ENCODE measurements around the gene SAMD9.

Gene SAMD9

DNA sequence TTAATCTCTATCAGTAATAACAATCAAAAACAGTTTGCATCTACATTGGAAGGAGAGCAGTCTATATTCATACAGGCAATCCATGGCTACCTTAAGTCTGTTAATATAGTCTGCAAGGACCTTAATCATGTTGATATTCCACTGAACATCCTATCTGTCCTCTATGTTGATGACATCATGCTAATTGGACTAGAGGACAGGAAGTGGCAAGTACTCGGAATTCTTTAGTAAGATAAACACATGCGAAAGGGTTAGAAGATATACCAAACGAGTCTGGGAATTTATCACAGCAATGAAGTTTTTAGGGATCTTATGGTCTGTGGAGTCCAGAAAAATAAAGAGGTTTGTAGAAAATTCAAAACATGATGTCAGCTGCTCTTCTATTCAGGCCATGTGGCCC, 41.7 kb upstream of the SAMD9 start:
- DNase-seq (ENCODE audit: extremely low spot score) = no peak
- TF ChIP-seq L3MBTL2 (conservative IDR thresholded peaks at IDR 0.05) (no peak), ELF4 (IDR thresholded peaks at IDR 0.05) (no peak), LEF1 (IDR thresholded peaks at IDR 0.05; ENCODE audit: borderline replicate concordance) (no peak), FOXK2 (IDR thresholded peaks at IDR 0.05) (no peak), SP1 (IDR thresholded peaks at IDR 0.05) (no peak), ZNF384 (IDR thresholded peaks at IDR 0.05) (no peak), ARNT (IDR thresholded peaks at IDR 0.05) (no peak), SUZ12 (IDR thresholded peaks at IDR 0.05) (no peak), NFRKB (IDR thresholded peaks at IDR 0.05) (no peak)
- POLR2A ChIA-PET = no interaction called here
- CTCF ChIA-PET = no interaction called here

DNA sequence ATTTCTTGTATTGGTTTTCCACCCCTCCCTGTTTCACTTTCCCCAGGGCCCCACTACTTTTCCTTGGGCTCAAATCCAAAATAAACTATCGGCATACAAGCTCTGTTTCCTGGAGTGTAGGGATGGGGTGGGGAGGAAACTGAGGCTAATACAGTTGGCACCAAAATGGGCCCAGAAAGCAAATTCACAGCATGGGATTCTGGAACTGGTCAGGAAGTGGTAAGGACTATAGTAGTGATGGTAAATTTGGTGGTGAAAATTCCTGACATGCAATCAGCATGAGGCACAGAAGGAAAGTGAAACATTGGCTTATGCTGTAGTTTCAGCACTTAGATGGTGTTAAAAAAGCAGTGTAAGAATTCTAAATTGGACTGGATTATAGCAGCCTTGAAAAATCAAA, 39.1 kb upstream of the SAMD9 start:
- DNase-seq (ENCODE audit: extremely low spot score) = no peak
- TF ChIP-seq ARNT (IDR thresholded peaks at IDR 0.05) = no peak
- no peak for TF ChIP-seq FOXK2 (IDR thresholded peaks at IDR 0.05)
- no peak for TF ChIP-seq FOXA1 (IDR thresholded peaks at IDR 0.05)
- TF ChIP-seq LEF1 (IDR thresholded peaks at IDR 0.05; ENCODE audit: borderline replicate concordance) = no peak
- no peak for TF ChIP-seq ZNF384 (IDR thresholded peaks at IDR 0.05)
- no peak for TF ChIP-seq CTBP1 (IDR thresholded peaks at IDR 0.05; ENCODE audit: borderline replicate concordance)
- POLR2A ChIA-PET = no interaction called here
- CTCF ChIA-PET = no interaction called here

DNA sequence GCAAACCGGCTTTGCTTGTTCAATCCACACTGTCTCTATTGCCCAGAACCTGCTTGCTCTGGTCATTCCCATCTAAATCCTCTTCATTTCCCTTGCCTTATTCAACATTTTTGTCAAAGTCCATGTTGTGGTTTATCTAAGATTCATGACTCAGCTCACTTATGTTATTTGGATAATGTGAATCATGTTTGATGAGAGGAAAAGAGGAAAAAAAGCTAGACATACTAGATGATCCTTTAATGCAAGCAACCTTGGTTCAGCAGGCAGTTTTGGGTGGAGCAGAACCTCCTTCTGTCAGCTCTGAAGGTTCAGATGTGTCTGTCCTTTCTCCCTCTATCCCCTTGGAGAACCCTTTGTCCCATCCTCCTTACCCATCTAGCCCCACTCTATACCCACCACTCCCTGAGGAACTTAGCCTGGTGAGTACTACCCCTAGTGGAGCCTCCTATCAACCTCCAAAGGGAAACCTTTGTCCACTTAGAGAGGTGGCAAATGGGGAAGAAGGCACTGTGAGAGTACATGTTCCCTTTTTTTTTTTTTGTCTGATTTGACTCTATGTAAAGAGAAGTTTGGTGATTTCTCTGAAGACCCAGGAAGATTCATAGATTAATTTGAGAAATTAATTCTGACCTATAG, 32.5 kb upstream of the SAMD9 start:
- TF ChIP-seq CTBP1 (IDR thresholded peaks at IDR 0.05; ENCODE audit: borderline replicate concordance) (no peak), BHLHE40 (IDR thresholded peaks at IDR 0.05; ENCODE audit: borderline replicate concordance) (no peak), TARDBP (IDR thresholded peaks at IDR 0.05) (no peak), FOXM1 (IDR thresholded peaks at IDR 0.05; ENCODE audit: borderline replicate concordance) (no peak), L3MBTL2 (conservative IDR thresholded peaks at IDR 0.05) (no peak), FOXA1 (IDR thresholded peaks at IDR 0.05) (no peak), FOXK2 (IDR thresholded peaks at IDR 0.05) (no peak), ELF4 (IDR thresholded peaks at IDR 0.05) (no peak), LEF1 (IDR thresholded peaks at IDR 0.05; ENCODE audit: borderline replicate concordance) (no peak), HDGF (IDR thresholded peaks at IDR 0.05; ENCODE audit: borderline replicate concordance) (no peak), SP1 (IDR thresholded peaks at IDR 0.05) (no peak), ZNF384 (IDR thresholded peaks at IDR 0.05) (no peak)
- no peak for DNase-seq (ENCODE audit: extremely low spot score)
- POLR2A ChIA-PET = no interaction called here
- CTCF ChIA-PET = no interaction called here

DNA sequence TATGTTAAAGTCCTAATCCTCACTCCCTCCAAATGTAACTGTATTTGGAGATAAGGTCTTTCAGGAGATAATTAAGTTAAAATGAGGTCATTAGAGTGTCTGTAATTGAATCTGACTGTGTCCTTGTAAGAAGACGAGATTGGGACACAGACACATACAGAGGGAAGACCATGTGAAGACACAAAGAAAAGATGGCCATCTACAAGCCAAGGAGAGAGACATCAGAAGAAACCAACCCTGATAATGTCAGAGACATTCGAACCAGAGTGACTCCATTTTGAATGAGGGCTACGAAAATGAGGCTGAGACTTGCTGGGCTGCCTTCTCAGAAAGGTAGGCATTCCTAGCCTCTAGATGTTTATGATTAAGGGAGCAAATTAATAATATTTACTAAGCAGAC, 30.9 kb upstream of the SAMD9 start:
- no peak for DNase-seq (ENCODE audit: extremely low spot score)
- POLR2A ChIA-PET = no interaction called here
- CTCF ChIA-PET = no interaction called here
- TF ChIP-seq ELF4 (IDR thresholded peaks at IDR 0.05) = no peak
- no peak for TF ChIP-seq HDGF (IDR thresholded peaks at IDR 0.05; ENCODE audit: borderline replicate concordance)
- TF ChIP-seq CTBP1 (IDR thresholded peaks at IDR 0.05; ENCODE audit: borderline replicate concordance) = no peak
- no peak for TF ChIP-seq FOXM1 (IDR thresholded peaks at IDR 0.05; ENCODE audit: borderline replicate concordance)
- TF ChIP-seq FOXA1 (IDR thresholded peaks at IDR 0.05) = no peak
- no peak for TF ChIP-seq SP1 (IDR thresholded peaks at IDR 0.05)
- no peak for TF ChIP-seq TARDBP (IDR thresholded peaks at IDR 0.05)
- no peak for TF ChIP-seq BHLHE40 (IDR thresholded peaks at IDR 0.05; ENCODE audit: borderline replicate concordance)
- no peak for TF ChIP-seq FOXK2 (IDR thresholded peaks at IDR 0.05)
- TF ChIP-seq, protein P1, sequence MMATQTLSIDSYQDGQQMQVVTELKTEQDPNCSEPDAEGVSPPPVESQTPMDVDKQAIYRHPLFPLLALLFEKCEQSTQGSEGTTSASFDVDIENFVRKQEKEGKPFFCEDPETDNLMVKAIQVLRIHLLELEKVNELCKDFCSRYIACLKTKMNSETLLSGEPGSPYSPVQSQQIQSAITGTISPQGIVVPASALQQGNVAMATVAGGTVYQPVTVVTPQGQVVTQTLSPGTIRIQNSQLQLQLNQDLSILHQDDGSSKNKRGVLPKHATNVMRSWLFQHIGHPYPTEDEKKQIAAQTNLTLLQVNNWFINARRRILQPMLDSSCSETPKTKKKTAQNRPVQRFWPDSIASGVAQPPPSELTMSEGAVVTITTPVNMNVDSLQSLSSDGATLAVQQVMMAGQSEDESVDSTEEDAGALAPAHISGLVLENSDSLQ (IDR thresholded peaks at IDR 0.05) = no peak
- TF ChIP-seq L3MBTL2 (conservative IDR thresholded peaks at IDR 0.05) = no peak
- TF ChIP-seq SUZ12 (IDR thresholded peaks at IDR 0.05) = no peak

DNA sequence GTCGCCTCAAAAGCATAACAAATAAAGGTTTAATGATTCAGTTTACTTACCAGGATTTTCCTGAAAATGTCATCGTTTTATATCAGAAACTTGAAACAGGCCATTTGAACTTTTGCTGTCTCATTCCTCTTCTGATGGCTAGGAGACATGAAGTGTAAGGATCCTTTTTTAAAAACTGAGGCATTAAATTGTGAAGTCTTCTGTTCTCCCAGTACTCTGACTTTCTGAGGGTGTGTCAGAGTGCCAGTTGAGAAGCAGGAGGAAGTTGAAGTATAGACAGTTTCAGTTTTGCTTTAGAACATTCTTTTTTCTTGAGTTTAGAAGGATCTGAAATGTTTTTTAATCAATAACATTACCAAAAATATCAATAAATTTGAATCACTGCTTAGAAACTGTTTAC, 30.4 kb upstream of the SAMD9 start, which contains the start of gene SAMD9L:
SAMD9L (minus strand) TSS at position 242 of the 400 bp plus-strand sequence. CDS start 12,414 bp downstream, outside the sequence.
- ChIA-PET POLR2A (no interaction called here), CTCF (no interaction called here)
- DNase-seq (ENCODE audit: extremely low spot score) = no peak
- TF ChIP-seq SP1 (IDR thresholded peaks at IDR 0.05) (no peak), BHLHE40 (IDR thresholded peaks at IDR 0.05; ENCODE audit: borderline replicate concordance) (no peak), NFRKB (IDR thresholded peaks at IDR 0.05) (no peak), HDGF (IDR thresholded peaks at IDR 0.05; ENCODE audit: borderline replicate concordance) (no peak), ELF4 (IDR thresholded peaks at IDR 0.05) (no peak)
- TF ChIP-seq, protein P1 (IDR thresholded peaks at IDR 0.05) = no peak

DNA sequence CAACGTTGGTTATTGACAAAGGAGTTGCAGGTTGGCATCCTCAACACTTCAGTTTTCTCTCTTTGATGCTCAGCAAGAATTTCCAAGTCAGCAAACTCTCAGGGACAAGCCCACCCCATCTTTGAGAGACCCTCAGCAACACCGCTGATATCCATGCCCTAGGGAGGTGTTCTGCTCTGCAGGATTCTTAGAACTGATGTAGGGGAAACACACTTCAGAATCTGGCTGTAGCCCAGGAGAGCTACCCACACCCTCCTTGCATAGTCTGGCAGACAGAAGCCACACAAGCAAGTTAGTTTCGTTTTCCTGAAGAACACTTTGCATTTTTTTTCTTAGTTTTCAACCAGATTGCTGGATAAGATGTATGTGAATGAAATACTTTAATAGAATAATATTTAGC, 29.6 kb upstream of the SAMD9 start:
- no peak for DNase-seq (ENCODE audit: extremely low spot score)
- no peak for TF ChIP-seq FOXM1 (IDR thresholded peaks at IDR 0.05; ENCODE audit: borderline replicate concordance)
- TF ChIP-seq CTBP1 (IDR thresholded peaks at IDR 0.05; ENCODE audit: borderline replicate concordance) = no peak
- TF ChIP-seq NFRKB (IDR thresholded peaks at IDR 0.05) = no peak
- no peak for TF ChIP-seq FOXA1 (IDR thresholded peaks at IDR 0.05)
- TF ChIP-seq BHLHE40 (IDR thresholded peaks at IDR 0.05; ENCODE audit: borderline replicate concordance) = no peak
- POLR2A ChIA-PET = no interaction called here
- CTCF ChIA-PET = no interaction called here

DNA sequence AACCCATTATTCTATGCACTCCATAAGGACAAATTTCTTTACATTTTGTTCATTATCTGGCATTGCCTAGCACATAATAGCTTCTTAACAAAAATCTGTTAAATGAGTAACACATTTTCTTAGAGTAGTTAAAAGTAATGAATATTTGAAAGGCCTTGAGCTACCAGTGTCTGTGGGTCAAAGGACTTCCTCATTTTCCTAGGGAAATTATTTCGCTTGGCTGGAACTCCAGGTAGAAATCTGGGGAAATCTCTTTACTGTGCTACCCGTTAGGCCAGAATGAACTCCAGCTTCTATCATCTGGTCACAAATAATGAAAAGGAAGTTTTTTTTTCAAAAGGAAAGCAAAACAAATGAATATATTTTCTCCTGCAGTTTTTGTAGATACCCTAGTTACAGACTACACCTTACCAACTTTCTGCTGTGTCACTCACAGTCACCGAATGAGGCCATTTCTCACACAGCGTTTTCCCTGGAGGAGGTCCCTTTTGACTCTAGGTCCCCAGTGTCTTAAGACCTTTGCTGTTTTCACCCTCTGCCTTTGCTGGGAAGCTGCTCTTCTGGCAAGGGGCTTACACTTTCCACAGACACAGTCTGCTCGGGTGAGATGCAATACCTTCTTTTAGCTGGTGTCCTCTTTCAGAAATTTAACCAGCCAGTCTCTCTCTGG, 28.8 kb upstream of the SAMD9 start:
- TF ChIP-seq FOXM1 (IDR thresholded peaks at IDR 0.05; ENCODE audit: borderline replicate concordance) = no peak
- TF ChIP-seq, protein P1 (IDR thresholded peaks at IDR 0.05) = no peak
- TF ChIP-seq ARNT (IDR thresholded peaks at IDR 0.05) = no peak
- TF ChIP-seq ZNF384 (IDR thresholded peaks at IDR 0.05) = no peak
- TF ChIP-seq LEF1 (IDR thresholded peaks at IDR 0.05; ENCODE audit: borderline replicate concordance) = no peak
- TF ChIP-seq SP1 (IDR thresholded peaks at IDR 0.05) = no peak
- TF ChIP-seq FOXA1 (IDR thresholded peaks at IDR 0.05) = no peak
- TF ChIP-seq BHLHE40 (IDR thresholded peaks at IDR 0.05; ENCODE audit: borderline replicate concordance) = no peak
- TF ChIP-seq TARDBP (IDR thresholded peaks at IDR 0.05) = no peak
- no peak for TF ChIP-seq FOXK2 (IDR thresholded peaks at IDR 0.05)
- no peak for TF ChIP-seq HDGF (IDR thresholded peaks at IDR 0.05; ENCODE audit: borderline replicate concordance)
- no peak for TF ChIP-seq L3MBTL2 (conservative IDR thresholded peaks at IDR 0.05)
- TF ChIP-seq CTBP1 (IDR thresholded peaks at IDR 0.05; ENCODE audit: borderline replicate concordance) = no peak
- DNase-seq (ENCODE audit: extremely low spot score) = no peak
- ChIA-PET POLR2A (no interaction called here), CTCF (no interaction called here)
